Measurements from ENCODE around the gene RHOG.
A peak's percentile ranks its signal among the peaks of the same experiment; 100 is the strongest.

RHOG gene

GRCh38 chr11:3838504-3838903 lies 2.3 kb downstream of the RHOG start:
- H3K9me3 Mint-ChIP-seq = no peaks in the 10 kb centered on the region
- peaks cover 35% of the 10 kb centered on the region for H3K36me3 Mint-ChIP-seq (ENCODE audit: insufficient read depth)
- DNase-seq (ENCODE audit: low spot score in 2 of 2) (no peak), ATAC-seq (replicated peaks; ENCODE audit: extremely low read depth, poor library complexity, severe bottlenecking) (no peak)
- peak overlapping the region; percentile 89 for H3K27ac Mint-ChIP-seq (ENCODE audit: low read depth)
- no peaks in the 10 kb centered on the region for H3K27me3 Mint-ChIP-seq
- H3K4me1 Mint-ChIP-seq = peaks cover 55% of the 10 kb centered on the region
- H3K4me3 Mint-ChIP-seq = peak overlapping the region; percentile 88

DNA sequence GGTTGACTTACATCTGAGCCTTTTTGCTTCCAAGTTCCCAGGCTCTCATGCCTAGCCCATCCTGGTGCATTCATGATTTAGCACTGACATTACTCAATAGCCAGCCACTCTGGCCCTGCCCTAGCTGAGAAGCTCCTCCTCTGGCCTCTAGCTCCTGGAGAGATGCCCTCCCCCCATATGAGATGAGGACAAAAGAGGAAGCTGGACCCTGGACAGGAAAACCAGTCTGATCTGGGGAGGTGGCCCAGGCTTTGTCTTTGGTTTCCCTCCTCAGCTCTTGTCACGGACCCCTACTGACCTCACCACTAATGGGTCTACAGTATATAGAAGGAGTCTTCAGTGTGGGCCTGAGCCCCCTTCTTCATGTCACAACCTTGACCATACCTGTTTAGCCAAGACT lies 3.0 kb downstream of the RHOG start:
- no peaks in the 10 kb centered on the region for H3K27me3 Mint-ChIP-seq
- no peaks in the 10 kb centered on the region for H3K9me3 Mint-ChIP-seq
- peak overlapping the region; percentile 89 for H3K27ac Mint-ChIP-seq (ENCODE audit: low read depth)
- H3K4me3 Mint-ChIP-seq = peak overlapping the region; percentile 88
- H3K36me3 Mint-ChIP-seq (ENCODE audit: insufficient read depth) = peaks cover 37% of the 10 kb centered on the region
- H3K4me1 Mint-ChIP-seq = peaks cover 62% of the 10 kb centered on the region
- DNase-seq (ENCODE audit: low spot score in 2 of 2) (no peak), ATAC-seq (replicated peaks; ENCODE audit: extremely low read depth, poor library complexity, severe bottlenecking) (no peak)

DNA sequence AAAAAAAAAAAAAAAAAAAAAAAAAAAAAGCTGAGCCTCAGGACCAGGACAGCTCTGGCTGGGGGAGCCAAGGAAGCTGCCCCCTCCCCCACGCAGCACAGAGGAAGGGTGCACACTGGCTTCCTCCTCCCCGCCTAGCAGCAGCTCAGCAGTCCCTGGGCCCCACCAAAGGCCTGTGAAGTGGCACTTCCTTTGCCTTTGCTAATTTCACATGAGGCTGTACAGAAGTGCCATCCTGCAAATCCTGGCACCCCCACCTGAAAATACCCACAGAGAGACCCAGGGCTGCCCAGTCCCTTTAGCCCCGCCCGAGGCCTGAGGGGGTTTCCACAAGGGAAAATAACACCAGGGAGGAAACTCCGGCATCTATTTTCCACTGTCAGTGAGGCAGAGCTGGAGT lies 3.9 kb downstream of the RHOG start:
- peaks cover 37% of the 10 kb centered on the region for H3K36me3 Mint-ChIP-seq (ENCODE audit: insufficient read depth)
- ATAC-seq (replicated peaks; ENCODE audit: extremely low read depth, poor library complexity, severe bottlenecking) = peak; percentile 5
- peaks cover 71% of the 10 kb centered on the region for H3K4me1 Mint-ChIP-seq
- H3K4me3 Mint-ChIP-seq = peak overlapping the region; percentile 88
- DNase-seq (ENCODE audit: low spot score in 2 of 2) = peak in 1 of 2 donors; percentile 33
- H3K9me3 Mint-ChIP-seq = no peaks in the 10 kb centered on the region
- H3K27ac Mint-ChIP-seq (ENCODE audit: low read depth) = peak overlapping the region; percentile 38
- H3K27me3 Mint-ChIP-seq = no peaks in the 10 kb centered on the region

DNA sequence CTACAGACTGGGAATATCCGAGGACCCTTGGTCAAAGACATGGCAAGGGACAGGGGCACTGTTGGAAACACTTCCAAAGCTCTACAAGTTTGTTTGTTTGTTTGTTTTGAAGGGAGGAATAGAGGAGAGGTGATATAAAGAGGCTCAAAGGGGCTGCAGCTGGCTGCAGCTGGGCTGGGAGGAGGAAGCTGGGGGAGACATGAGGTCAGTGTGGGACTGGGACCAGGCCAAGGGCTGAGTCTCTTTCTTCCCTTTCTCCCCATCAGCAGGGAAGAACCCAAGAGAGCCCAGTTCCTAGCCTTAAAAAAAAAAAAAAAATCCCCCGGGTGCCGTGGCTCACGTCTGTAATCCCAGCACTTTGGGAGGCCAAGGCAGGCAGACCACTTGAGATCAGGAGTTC lies 5.0 kb downstream of the RHOG start:
- Mint-ChIP-seq H3K4me1 (peaks cover 82% of the 10 kb centered on the region), H3K27ac (ENCODE audit: low read depth) (peak overlapping the region; percentile 93), H3K4me3 (peak overlapping the region; percentile 88), H3K27me3 (no peaks in the 10 kb centered on the region), H3K36me3 (ENCODE audit: insufficient read depth) (peaks cover 39% of the 10 kb centered on the region), H3K9me3 (no peaks in the 10 kb centered on the region)
- ATAC-seq (replicated peaks; ENCODE audit: extremely low read depth, poor library complexity, severe bottlenecking) (no peak), DNase-seq (ENCODE audit: low spot score in 2 of 2) (no peak)

DNA sequence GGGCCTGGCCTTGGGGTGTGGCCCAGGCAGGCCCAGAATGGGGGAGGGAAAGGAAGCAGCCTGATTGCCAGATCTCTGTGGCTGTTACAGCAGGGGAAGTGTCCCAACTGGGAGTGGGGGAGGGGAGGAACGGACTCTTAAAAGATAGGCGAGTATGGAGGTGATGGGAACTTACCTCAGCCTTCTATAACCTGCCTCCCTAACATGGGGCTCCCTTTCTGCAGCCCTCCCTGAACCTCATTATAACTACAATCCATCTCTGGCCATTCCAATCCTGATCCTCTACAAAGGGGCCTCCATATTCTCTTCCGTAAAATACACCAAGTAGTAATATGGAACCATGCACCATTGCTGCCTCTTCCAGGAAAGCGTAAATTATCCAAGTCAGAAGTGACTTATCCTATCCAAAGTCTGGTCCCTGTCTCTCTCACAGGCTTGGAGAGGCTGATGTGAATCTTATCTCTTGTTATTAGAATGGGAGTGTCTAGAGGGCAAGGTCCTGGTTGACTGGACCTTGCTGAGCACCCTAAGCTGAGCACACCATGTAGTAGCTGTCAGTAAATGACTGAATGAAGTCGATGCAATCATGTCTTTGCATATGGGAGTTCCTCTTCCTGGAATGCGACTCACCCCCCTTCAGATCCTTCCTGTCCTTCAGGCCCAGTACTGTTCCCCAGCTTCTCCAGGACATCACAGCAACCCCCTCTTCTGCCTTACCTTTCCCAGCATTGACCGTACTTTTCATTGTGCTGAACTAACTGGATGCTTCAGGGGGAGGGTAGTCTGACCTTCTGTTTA lies 5.9 kb downstream of the RHOG start:
- no peak for ATAC-seq (replicated peaks; ENCODE audit: extremely low read depth, poor library complexity, severe bottlenecking)
- Mint-ChIP-seq H3K4me1 (peaks cover 83% of the 10 kb centered on the region), H3K27ac (ENCODE audit: low read depth) (peak overlapping the region; percentile 93), H3K36me3 (ENCODE audit: insufficient read depth) (peaks cover 41% of the 10 kb centered on the region), H3K27me3 (no peaks in the 10 kb centered on the region), H3K9me3 (no peaks in the 10 kb centered on the region), H3K4me3 (peak overlapping the region; percentile 88)
- DNase-seq (ENCODE audit: low spot score in 2 of 2) = no peak

GRCh38 chr11:3834349-3834663 lies 6.5 kb downstream of the RHOG start:
- Mint-ChIP-seq H3K27me3 (no peaks in the 10 kb centered on the region), H3K27ac (ENCODE audit: low read depth) (peak overlapping the region; percentile 93), H3K4me3 (peak overlapping the region; percentile 88), H3K9me3 (no peaks in the 10 kb centered on the region), H3K36me3 (ENCODE audit: insufficient read depth) (peaks cover 37% of the 10 kb centered on the region), H3K4me1 (peaks cover 78% of the 10 kb centered on the region)
- ATAC-seq (replicated peaks; ENCODE audit: extremely low read depth, poor library complexity, severe bottlenecking) = no peak
- DNase-seq (ENCODE audit: low spot score in 2 of 2) = no peak

DNA sequence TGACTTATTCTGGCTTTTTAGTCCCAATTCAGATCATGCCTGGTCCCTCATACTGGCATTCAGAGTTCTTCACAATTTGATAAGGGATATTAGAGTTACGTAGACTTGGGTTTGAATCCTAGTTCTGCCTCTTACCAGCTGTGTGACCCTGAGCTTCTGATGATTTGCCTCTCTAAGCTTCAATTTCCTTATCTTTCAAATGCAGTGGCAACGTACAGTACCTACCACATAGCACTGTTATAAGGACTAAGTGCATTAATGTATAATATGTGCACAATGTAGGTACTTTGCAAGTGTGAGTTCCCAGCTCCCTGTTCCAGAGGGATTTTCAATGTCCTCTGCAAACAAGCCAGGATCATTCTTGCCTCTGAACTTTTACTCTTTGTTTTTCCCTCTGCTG lies 7.3 kb downstream of the RHOG start:
- DNase-seq (ENCODE audit: low spot score in 2 of 2) (no peak), ATAC-seq (replicated peaks; ENCODE audit: extremely low read depth, poor library complexity, severe bottlenecking) (no peak)
- Mint-ChIP-seq H3K9me3 (no peaks in the 10 kb centered on the region), H3K27me3 (no peaks in the 10 kb centered on the region), H3K4me1 (peaks cover 69% of the 10 kb centered on the region), H3K36me3 (ENCODE audit: insufficient read depth) (peaks cover 36% of the 10 kb centered on the region), H3K4me3 (peak overlapping the region; percentile 88), H3K27ac (ENCODE audit: low read depth) (peak overlapping the region; percentile 93)

DNA sequence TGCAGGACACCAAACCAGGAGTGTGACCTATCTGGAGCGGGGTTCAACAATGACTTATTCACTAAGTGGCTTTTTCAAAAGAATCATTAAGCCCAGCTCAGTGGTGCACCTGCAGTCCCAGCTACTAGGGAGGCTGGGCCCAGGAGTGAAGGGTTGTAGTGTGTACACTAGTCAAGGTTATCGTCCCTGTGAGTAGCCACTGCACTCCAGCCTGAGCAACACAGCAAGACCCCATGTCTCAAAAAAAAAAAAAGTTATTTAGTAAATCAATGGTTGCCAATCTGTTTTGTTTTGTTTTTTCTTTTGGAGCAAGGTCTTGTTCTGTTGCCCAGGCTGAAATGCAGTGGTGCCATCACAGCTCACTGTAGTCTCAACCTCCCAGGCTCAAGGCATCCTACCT lies 7.9 kb downstream of the RHOG start:
- peak overlapping the region; percentile 93 for H3K27ac Mint-ChIP-seq (ENCODE audit: low read depth)
- DNase-seq (ENCODE audit: low spot score in 2 of 2) (no peak), ATAC-seq (replicated peaks; ENCODE audit: extremely low read depth, poor library complexity, severe bottlenecking) (no peak)
- peaks cover 63% of the 10 kb centered on the region for H3K4me1 Mint-ChIP-seq
- H3K27me3 Mint-ChIP-seq = no peaks in the 10 kb centered on the region
- H3K36me3 Mint-ChIP-seq (ENCODE audit: insufficient read depth) = peaks cover 38% of the 10 kb centered on the region
- peak overlapping the region; percentile 88 for H3K4me3 Mint-ChIP-seq
- H3K9me3 Mint-ChIP-seq = no peaks in the 10 kb centered on the region

GRCh38 chr11:3831378-3832239 lies 9.2 kb downstream of the RHOG start:
- ATAC-seq (replicated peaks; ENCODE audit: extremely low read depth, poor library complexity, severe bottlenecking) = no peak
- Mint-ChIP-seq H3K36me3 (ENCODE audit: insufficient read depth) (peaks cover 44% of the 10 kb centered on the region), H3K27me3 (no peaks in the 10 kb centered on the region), H3K27ac (ENCODE audit: low read depth) (peak overlapping the region; percentile 93), H3K9me3 (no peaks in the 10 kb centered on the region), H3K4me1 (peaks cover 62% of the 10 kb centered on the region), H3K4me3 (peak overlapping the region; percentile 35)
- no peak for DNase-seq (ENCODE audit: low spot score in 2 of 2)

DNA sequence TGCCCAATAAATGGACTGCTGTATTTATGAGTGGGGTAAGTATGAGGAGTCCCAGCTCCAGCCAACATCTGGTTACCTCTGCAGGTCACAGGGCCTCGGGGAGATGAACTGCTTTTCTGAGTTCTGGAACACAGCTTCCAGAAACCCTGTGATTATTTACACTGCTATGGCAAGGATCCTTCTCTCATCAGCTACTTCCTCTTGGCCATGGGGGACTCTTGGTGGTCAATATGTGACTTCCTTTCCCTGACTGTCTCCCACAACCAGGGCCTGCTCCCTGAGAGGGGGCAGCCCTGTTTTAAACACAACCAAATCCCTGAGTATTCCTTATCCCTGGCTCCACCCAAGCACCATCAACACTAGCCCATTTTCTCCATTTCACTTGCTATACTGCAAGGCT lies 10.0 kb downstream of the RHOG start:
- Mint-ChIP-seq H3K27me3 (no peaks in the 10 kb centered on the region), H3K4me3 (no peak overlapping the region), H3K36me3 (ENCODE audit: insufficient read depth) (peaks cover 50% of the 10 kb centered on the region), H3K9me3 (no peaks in the 10 kb centered on the region), H3K27ac (ENCODE audit: low read depth) (peak overlapping the region; percentile 93), H3K4me1 (peaks cover 63% of the 10 kb centered on the region)
- ATAC-seq (replicated peaks; ENCODE audit: extremely low read depth, poor library complexity, severe bottlenecking) (no peak), DNase-seq (ENCODE audit: low spot score in 2 of 2) (no peak)

- H3K36me3 Mint-ChIP-seq (ENCODE audit: insufficient read depth) = peaks cover 46% of the 10 kb centered on the region
These were observed 10.7 kb downstream of the RHOG start for GRCh38 chr11:3830088-3830487.

DNA sequence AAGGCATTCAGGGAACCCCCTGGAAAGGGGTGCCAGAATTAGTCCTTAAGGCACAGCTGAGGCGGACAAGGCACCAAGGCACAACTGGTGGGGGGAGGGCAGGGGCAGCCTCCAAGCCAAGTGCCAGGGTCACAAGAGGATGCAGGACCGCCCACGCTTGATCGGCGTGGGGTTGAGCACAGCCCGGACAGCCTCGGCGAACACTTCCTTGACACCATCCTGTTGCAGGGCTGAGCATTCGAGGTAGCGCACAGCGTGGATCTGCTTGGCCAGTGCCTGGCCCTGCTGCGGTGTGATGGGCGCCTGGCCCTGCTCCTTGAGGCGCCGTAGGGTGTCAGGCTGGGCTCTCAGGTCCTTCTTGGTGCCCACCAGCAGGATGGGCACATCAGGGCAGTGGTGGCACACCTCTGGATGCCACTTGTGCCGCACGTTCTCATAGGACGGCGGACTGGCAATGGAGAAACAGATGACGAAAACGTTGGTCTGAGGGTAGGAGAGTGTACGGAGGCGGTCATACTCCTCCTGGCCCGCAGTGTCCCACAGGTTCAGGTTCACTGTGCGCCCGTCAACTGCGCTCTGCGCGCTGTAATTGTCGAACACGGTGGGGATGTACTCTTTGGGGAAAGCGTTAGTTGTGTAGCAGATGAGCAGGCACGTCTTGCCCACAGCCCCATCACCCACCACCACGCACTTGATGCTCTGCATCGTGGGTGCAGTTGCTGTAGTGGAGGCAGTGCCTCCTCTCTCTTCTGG lies 13.1 kb downstream of the RHOG start:
- ATAC-seq (replicated peaks; ENCODE audit: extremely low read depth, poor library complexity, severe bottlenecking) = no peak
- H3K9me3 Mint-ChIP-seq = no peaks in the 10 kb centered on the region
- H3K27ac Mint-ChIP-seq (ENCODE audit: low read depth) = no peak overlapping the region
- no peak for DNase-seq (ENCODE audit: low spot score in 2 of 2)
- peaks cover 54% of the 10 kb centered on the region for H3K4me1 Mint-ChIP-seq
- peaks cover 49% of the 10 kb centered on the region for H3K36me3 Mint-ChIP-seq (ENCODE audit: insufficient read depth)
- H3K27me3 Mint-ChIP-seq = no peaks in the 10 kb centered on the region
- no peak overlapping the region for H3K4me3 Mint-ChIP-seq

More at GRCh38 chr11:3830088-3830487, 10.7 kb downstream of the RHOG start:
- Mint-ChIP-seq H3K4me1 (peaks cover 63% of the 10 kb centered on the region), H3K27ac (ENCODE audit: low read depth) (peak overlapping the region; percentile 93), H3K27me3 (no peaks in the 10 kb centered on the region), H3K4me3 (no peak overlapping the region), H3K9me3 (no peaks in the 10 kb centered on the region)
- ATAC-seq (replicated peaks; ENCODE audit: extremely low read depth, poor library complexity, severe bottlenecking) (no peak), DNase-seq (ENCODE audit: low spot score in 2 of 2) (no peak)

Data from central memory CD8-positive, alpha-beta T cell (primary cell).